Upper lobe of right lung (tissue), 1 donor: ENCODE measurements around the gene UBL7. TPM values are rescaled to one million over a fixed set of nuclear protein-coding genes. Genes with fewer than 3 reads are reported as not detected.
"Not testable (repeated sequence)": the region's sequence is repeated elsewhere in the genome, so short reads cannot be mapped to it uniquely, and the experiment has no call there.

Experiments
- ATAC-seq: fragments of 200-7000 bp; cut with Tn5 transposase; one replicate; pipeline ENCODE4 v1.9.1; 2020; ENCODE audit warnings: mild to moderate bottlenecking, moderate library complexity
- DNase-seq: peaks from one replicate; pipeline ENCODE4 v3.0.0-alpha.2; 2020
- H3K27ac ChIP-seq: fragments of 200-600 bp; one replicate; pipeline ENCODE4 v1.8.0; 2022
- H3K27me3 ChIP-seq: fragments of 200-600 bp; one replicate; pipeline ENCODE4 v1.8.0; 2022; ENCODE audit warnings: mild to moderate bottlenecking
- H3K36me3 ChIP-seq: fragments of 200-600 bp; one replicate; pipeline ENCODE4 v1.8.0; 2022
- H3K4me1 ChIP-seq: fragments of 200-600 bp; one replicate; pipeline ENCODE4 v1.8.0; 2022
- H3K4me3 ChIP-seq: fragments of 200-600 bp; one replicate; pipeline ENCODE4 v1.8.0; 2022; ENCODE audit warnings: mild to moderate bottlenecking
- H3K9me3 ChIP-seq: fragments of 200-600 bp; one replicate; pipeline ENCODE4 v1.8.0; 2022
- CTCF ChIP-seq: fragments of 200-600 bp; IDR thresholded peaks from one replicate; pipeline ENCODE4 v1.8.0; 2022; ENCODE audit warnings: antibody characterized with exemption
- intact Hi-C: fragments of 100-400 bp; cut with DNase I; formaldehyde crosslinking; loops from one replicate; pipeline ENCODE4 v1.11.0; 2022
- total RNA-seq: library from RNA; stranded (reverse); fragmentation: NEBNext Ultra II Directional; extraction: Animal tissue kit (Norgen Biotek cat#: 25700); gene quantifications from one replicate; pipeline ENCODE4 v1.2.1, GENCODE V29; 2021
- donor health status: DM: no; HTN: yes; CAD: no; lungs with severe emphysema.

The UBL7 gene
- total RNA-seq, 1 donor from 2014 or later = 40.8 TPM

- DNase-seq = no peak
- TF ChIP-seq CTCF = no peak
- H3K4me1 ChIP-seq = peaks cover 12% of the 10 kb centered on the region
- peak overlapping the region; percentile 89 for H3K27ac ChIP-seq
- no peak for ATAC-seq
- no peaks in the 10 kb centered on the region for H3K27me3 ChIP-seq
- H3K9me3 ChIP-seq = no peaks in the 10 kb centered on the region
- intact Hi-C loops = no loop called here
- H3K4me3 ChIP-seq = peak overlapping the region; percentile 84
- H3K36me3 ChIP-seq = peaks cover 8% of the 10 kb centered on the region
Observed at GRCh38 chr15:74461847-74462511, 1.0 kb upstream of the UBL7 start.

GRCh38 chr15:74460298-74460697 is 662 bp downstream of the UBL7 start:
- no peak for ATAC-seq
- H3K9me3 ChIP-seq = no peaks in the 10 kb centered on the region
- H3K36me3 ChIP-seq = peaks cover 25% of the 10 kb centered on the region
- TF ChIP-seq CTCF = no peak
- no peak for DNase-seq
- H3K4me1 ChIP-seq = peaks cover 12% of the 10 kb centered on the region
- peak overlapping the region; percentile 84 for H3K4me3 ChIP-seq
- intact Hi-C loops = no loop called here
- peak overlapping the region; percentile 89 for H3K27ac ChIP-seq
- H3K27me3 ChIP-seq = no peaks in the 10 kb centered on the region

- H3K27ac ChIP-seq, H3K9me3 ChIP-seq, ATAC-seq, intact Hi-C loops, DNase-seq, H3K27me3 ChIP-seq: not testable (repeated sequence)
- H3K4me3 ChIP-seq = peak overlapping the region; percentile 84
- peaks cover 12% of the 10 kb centered on the region for H3K4me1 ChIP-seq
- peaks cover 29% of the 10 kb centered on the region for H3K36me3 ChIP-seq
Observed at GRCh38 chr15:74459798-74460197, 1.2 kb downstream of the UBL7 start.

- Histone ChIP-seq H3K4me3 (no peak overlapping the region), H3K4me1 (peaks cover 12% of the 10 kb centered on the region), H3K27ac (no peak overlapping the region), H3K27me3 (no peaks in the 10 kb centered on the region), H3K9me3 (no peaks in the 10 kb centered on the region), H3K36me3 (peaks cover 37% of the 10 kb centered on the region)
- DNase-seq (no peak), ATAC-seq (no peak)
- intact Hi-C loops = no loop called here
- TF ChIP-seq CTCF = no peak
Observed at GRCh38 chr15:74458473-74458872, 2.5 kb downstream of the UBL7 start.

GRCh38 chr15:74457036-74457435 is 3.9 kb downstream of the UBL7 start:
- intact Hi-C loops, ATAC-seq, H3K9me3 ChIP-seq, H3K4me1 ChIP-seq, DNase-seq, H3K4me3 ChIP-seq, H3K27ac ChIP-seq, H3K27me3 ChIP-seq: not testable (repeated sequence)
- H3K36me3 ChIP-seq = peaks cover 50% of the 10 kb centered on the region

GRCh38 chr15:74454764-74455500 is 6.0 kb downstream of the UBL7 start:
- ATAC-seq (no peak), DNase-seq (no peak)
- Histone ChIP-seq H3K9me3 (no peaks in the 10 kb centered on the region), H3K4me3 (no peak overlapping the region), H3K27ac (peak overlapping the region; percentile 6), H3K27me3 (no peaks in the 10 kb centered on the region), H3K4me1 (peaks cover 3% of the 10 kb centered on the region), H3K36me3 (peaks cover 71% of the 10 kb centered on the region)
- no peak for TF ChIP-seq CTCF
- intact Hi-C loops = no loop called here
